IPS-15b (cell line): ENCODE results near the gene MET.

ENCODE experiments used
- H3K27me3 ChIP-seq: one replicate; pipeline ENCODE4 v1.6.1; 2013; ENCODE audit warnings: low read length; ENCODE audit not compliant: control insufficient read depth, insufficient read depth
- H3K36me3 ChIP-seq: one replicate; pipeline ENCODE4 v1.6.1; 2013; ENCODE audit warnings: low read length; ENCODE audit not compliant: control insufficient read depth, insufficient read depth
- H3K4me1 ChIP-seq: one replicate; pipeline ENCODE4 v1.6.1; 2013; ENCODE audit warnings: mild to moderate bottlenecking, low read length; ENCODE audit not compliant: control insufficient read depth, insufficient read depth
- H3K4me3 ChIP-seq: one replicate; pipeline ENCODE4 v1.5.1; 2013; ENCODE audit warnings: low read depth, low read length
- H3K9ac ChIP-seq: one replicate; pipeline ENCODE4 v1.6.1; 2013; ENCODE audit warnings: low read depth, mild to moderate bottlenecking, low read length
- H3K9me3 ChIP-seq: one replicate; pipeline ENCODE4 v1.6.1; 2013; ENCODE audit warnings: mild to moderate bottlenecking, low read length; ENCODE audit not compliant: control insufficient read depth, insufficient read depth

Gene MET

GRCh38 chr7:116669769-116670168, 2.2 kb upstream of the MET start:
- Histone ChIP-seq H3K4me1 (peaks cover 9% of the 10 kb centered on the region), H3K27me3 (peaks cover 28% of the 10 kb centered on the region), H3K36me3 (no peaks in the 10 kb centered on the region)

GRCh38 chr7:116670409-116671015, 1.5 kb upstream of the MET start:
- H3K36me3 ChIP-seq: no peaks in the 10 kb centered on the region
- H3K9ac ChIP-seq: no peak overlapping the region
- no peaks in the 10 kb centered on the region for H3K9me3 ChIP-seq
- H3K4me3 ChIP-seq: no peak overlapping the region
- peaks cover 28% of the 10 kb centered on the region for H3K27me3 ChIP-seq
- peaks cover 10% of the 10 kb centered on the region for H3K4me1 ChIP-seq

More at GRCh38 chr7:116669769-116670168, 2.2 kb upstream of the MET start:
- Histone ChIP-seq H3K9ac (no peak overlapping the region), H3K4me3 (no peak overlapping the region), H3K9me3 (no peaks in the 10 kb centered on the region)

GRCh38 chr7:116671111-116671510, 885 bp upstream of the MET start:
- Histone ChIP-seq H3K27me3 (peaks cover 28% of the 10 kb centered on the region), H3K4me1 (peaks cover 10% of the 10 kb centered on the region), H3K4me3 (peak overlapping the region; percentile 67), H3K9me3 (no peaks in the 10 kb centered on the region), H3K9ac (no peak overlapping the region), H3K36me3 (no peaks in the 10 kb centered on the region)

GRCh38 chr7:116672596-116673456, 830 bp downstream of the MET start:
- Histone ChIP-seq H3K9ac (peak overlapping the region; percentile 41), H3K36me3 (no peaks in the 10 kb centered on the region), H3K9me3 (no peaks in the 10 kb centered on the region), H3K4me3 (peak overlapping the region; percentile 67), H3K4me1 (peaks cover 10% of the 10 kb centered on the region), H3K27me3 (peaks cover 28% of the 10 kb centered on the region)

GRCh38 chr7:116673457-116673865, 1.5 kb downstream of the MET start:
- H3K36me3 ChIP-seq: no peaks in the 10 kb centered on the region
- peaks cover 28% of the 10 kb centered on the region for H3K27me3 ChIP-seq
- H3K9me3 ChIP-seq: no peaks in the 10 kb centered on the region
- no peak overlapping the region for H3K9ac ChIP-seq
- H3K4me1 ChIP-seq: peaks cover 13% of the 10 kb centered on the region
- peak overlapping the region; percentile 67 for H3K4me3 ChIP-seq

GRCh38 chr7:116674508-116675173, 2.6 kb downstream of the MET start:
- H3K9me3 ChIP-seq: no peaks in the 10 kb centered on the region
- H3K36me3 ChIP-seq: no peaks in the 10 kb centered on the region
- peaks cover 25% of the 10 kb centered on the region for H3K27me3 ChIP-seq
- peaks cover 13% of the 10 kb centered on the region for H3K4me1 ChIP-seq
- H3K4me3 ChIP-seq: no peak overlapping the region
- no peak overlapping the region for H3K9ac ChIP-seq

- H3K4me3 ChIP-seq: no peak overlapping the region
- no peaks in the 10 kb centered on the region for H3K36me3 ChIP-seq
- H3K9me3 ChIP-seq: no peaks in the 10 kb centered on the region
- no peak overlapping the region for H3K9ac ChIP-seq
- peaks cover 21% of the 10 kb centered on the region for H3K27me3 ChIP-seq
- H3K4me1 ChIP-seq: peaks cover 13% of the 10 kb centered on the region
These were observed 3.9 kb downstream of the MET start for GRCh38 chr7:116675812-116676355.

GRCh38 chr7:116678780-116679179, 6.8 kb downstream of the MET start:
- Histone ChIP-seq H3K9me3 (no peaks in the 10 kb centered on the region), H3K27me3 (peaks cover under 1% of the 10 kb centered on the region), H3K36me3 (no peaks in the 10 kb centered on the region), H3K4me1 (peaks cover 10% of the 10 kb centered on the region), H3K9ac (no peak overlapping the region), H3K4me3 (no peak overlapping the region)

GRCh38 chr7:116679500-116679899, 7.5 kb downstream of the MET start:
- H3K9ac ChIP-seq: no peak overlapping the region

GRCh38 chr7:116683786-116684185, 11.8 kb downstream of the MET start:
- Histone ChIP-seq H3K36me3 (no peaks in the 10 kb centered on the region), H3K27me3 (no peaks in the 10 kb centered on the region), H3K9me3 (no peaks in the 10 kb centered on the region), H3K9ac (no peak overlapping the region), H3K4me1 (peaks cover 18% of the 10 kb centered on the region), H3K4me3 (no peak overlapping the region)

More at GRCh38 chr7:116679500-116679899, 7.5 kb downstream of the MET start:
- H3K9me3 ChIP-seq: no peaks in the 10 kb centered on the region
- no peaks in the 10 kb centered on the region for H3K27me3 ChIP-seq
- peaks cover 7% of the 10 kb centered on the region for H3K4me1 ChIP-seq
- no peak overlapping the region for H3K4me3 ChIP-seq
- no peaks in the 10 kb centered on the region for H3K36me3 ChIP-seq

- Histone ChIP-seq H3K9me3 (no peaks in the 10 kb centered on the region), H3K4me3 (no peak overlapping the region), H3K9ac (no peak overlapping the region), H3K27me3 (no peaks in the 10 kb centered on the region), H3K4me1 (peaks cover 20% of the 10 kb centered on the region), H3K36me3 (no peaks in the 10 kb centered on the region)
These were observed 14.0 kb downstream of the MET start for GRCh38 chr7:116686033-116686432.
